ENCODE data around the gene VSTM2L. TPM values are rescaled to one million over a fixed set of nuclear protein-coding genes. Genes with fewer than 3 reads are reported as not detected.
A peak's percentile ranks its signal among the peaks of the same experiment; 100 is the strongest.

The VSTM2L gene
- total and polyA plus RNA-seq, 2 of the 4 experiments (the other 2 are of a cell fraction), result 0.18 to 0.19 TPM

- ChIA-PET POLR2A (ENCODE audit: unreplicated experiment) (no interaction called here), CTCF (no interaction called here)
- TF ChIP-seq NFE2L2 (IDR thresholded peaks at IDR 0.05; ENCODE audit: low read depth, low read length) (no peak), RFX5 (IDR thresholded peaks at IDR 0.05; ENCODE audit: low read depth, low read length) (peak; percentile 57; the same call in 1 of the 2 replicates), FOS (IDR thresholded peaks at IDR 0.05; ENCODE audit: low read depth, low read length) (no peak)
- DNase-seq (peak; percentile 42), ATAC-seq (ENCODE audit: low read depth) (peak; percentile 49)
- no peak overlapping the region for H4K8ac ChIP-seq (ENCODE audit: low read depth in 2 of 2, low read length in 2 of 2)
- no peak overlapping the region for H3K4me3 ChIP-seq (ENCODE audit: insufficient read depth, low read depth, low read length)
- H2BK5ac ChIP-seq (ENCODE audit: low read depth, low read length, poor library complexity, severe bottlenecking), result no peak overlapping the region
- H3K4ac ChIP-seq (ENCODE audit: low read depth, low read length), result no peak overlapping the region
- H3K14ac ChIP-seq (replicated peaks; ENCODE audit: low read depth, low read length), result no peak overlapping the region
- no peak overlapping the region for H3K9ac ChIP-seq (ENCODE audit: low read depth, low read length)
- no peak overlapping the region for H2AK5ac ChIP-seq (ENCODE audit: low read depth, low read length)
- no peaks in the 10 kb centered on the region for H3K9me3 ChIP-seq (ENCODE audit: control insufficient read depth, insufficient read depth, low read length)
- H3K18ac ChIP-seq (ENCODE audit: low read depth, low read length), result no peak overlapping the region
- H2BK20ac ChIP-seq (ENCODE audit: low read depth, low read length), result no peak overlapping the region
- H2AK9ac ChIP-seq (replicated peaks; ENCODE audit: low read depth, low read length, poor library complexity), result no peak overlapping the region
- no peak overlapping the region for H4K5ac ChIP-seq (ENCODE audit: low read depth, low read length)
- peaks cover 5% of the 10 kb centered on the region; the same call in 1 of the 2 replicates for H3K4me1 ChIP-seq (ENCODE audit: control insufficient read depth, insufficient read depth, low read length)
- no peaks in the 10 kb centered on the region for H3K79me1 ChIP-seq (ENCODE audit: low read depth in 1 of 2, low read length in 2 of 2)
- H4K91ac ChIP-seq (ENCODE audit: insufficient read depth, low read depth, low read length), result no peak overlapping the region
- no peak overlapping the region for H2AFZ ChIP-seq (replicated peaks; ENCODE audit: low read length, poor library complexity)
- dilution Hi-C loops (cut with HindIII; ENCODE audit: low sequenced_read_pairs, unreplicated experiment) (no loop called here), in situ Hi-C loops (cut with MboI; ENCODE audit: low sequenced_read_pairs) (no loop called here), intact Hi-C loops (cut with micrococcal nuclease) (loop anchor here (10.0 kb wide), 1 partner anchor 417 kb away; no protein-coding TSS in a partner anchor)
- WGBS, 2 experiments (ENCODE audit: extremely low coverage in 2 of 2, insufficient read length in 1 of 2), result 0% methylated on average over 1 of the region's 17 CpGs; no CpG with 5 or more reads in 1 of the 2 experiments
- H3K36me3 ChIP-seq (ENCODE audit: control insufficient read depth, insufficient read depth, low read length), result no peaks in the 10 kb centered on the region
- no peak overlapping the region for H2BK120ac ChIP-seq (ENCODE audit: low read depth, low read length)
- 0 out of 2 replicates have a peak, but pooled peaks cover 2% of the 10 kb centered on the region for H3K9me1 ChIP-seq (ENCODE audit: insufficient read depth, low read length)
- no peak overlapping the region for H2BK15ac ChIP-seq (ENCODE audit: low read depth, low read length)
- H3K23ac ChIP-seq (ENCODE audit: low read depth, low read length), result no peak overlapping the region
- no peak overlapping the region for H3K56ac ChIP-seq (ENCODE audit: extremely low read depth, insufficient read depth, low read length)
- H3K27me3 ChIP-seq (ENCODE audit: control insufficient read depth, insufficient read depth, low read length), result peaks cover 71% of the 10 kb centered on the region
- BruUV-seq (replicated peaks), result no TSS peak
- no peak overlapping the region; the same call in 1 of the 2 replicates for H3K4me2 ChIP-seq (ENCODE audit: low read depth, low read length)
- H4K20me1 ChIP-seq (ENCODE audit: insufficient read depth, low read length), result peaks cover 3% of the 10 kb centered on the region; the same call in 1 of the 2 replicates
- H3K27ac ChIP-seq (ENCODE audit: insufficient read depth, low read length), result no peak overlapping the region
Measured at GRCh38 chr20:37907677-37908401, 4.9 kb downstream of the VSTM2L start.
